Activated CD8-positive, alpha-beta memory T cell treated with anti-CD3 and anti-CD28 coated beads for 36 hours (primary cell): Measurements from ENCODE around the gene MYCBP2. TPM values are rescaled to one million over a fixed set of nuclear protein-coding genes. Genes with fewer than 3 reads are reported as not detected.
"Not testable (repeated sequence)": the region's sequence is repeated elsewhere in the genome, so short reads cannot be mapped to it uniquely, and the experiment has no call there.

Experiments
- CTCF ChIA-PET: fragments of 350-600 bp; sonication (Branson Sonifier 250); formaldehyde crosslinking; loops from one replicate; lab custom pipeline; 2021; ENCODE audit warnings: antibody characterized with exemption; lab: Charles Lee
- POLR2A ChIA-PET: fragments of 350-600 bp; sonication (Branson Sonifier 250); formaldehyde crosslinking; loops from one replicate; lab custom pipeline; 2021; ENCODE audit warnings: antibody characterized with exemption; lab: Charles Lee
- total RNA-seq, 2 experiments: library from RNA; stranded (reverse); gene quantifications; one replicate each; pipeline ENCODE4 v1.2.3, GENCODE V29; 2021

The MYCBP2 gene
- total RNA-seq, 2 experiments from 2014 or later: 100 to 102 TPM

- CTCF ChIA-PET: interaction anchor here (1.4 kb wide), 1 partner anchor 167 kb away, joined by 3 read pairs; no protein-coding TSS in a partner anchor
- POLR2A ChIA-PET: no interaction called here
These were observed 16.7 kb downstream of the MYCBP2 start for GRCh38 chr13:77310161-77310560.

DNA sequence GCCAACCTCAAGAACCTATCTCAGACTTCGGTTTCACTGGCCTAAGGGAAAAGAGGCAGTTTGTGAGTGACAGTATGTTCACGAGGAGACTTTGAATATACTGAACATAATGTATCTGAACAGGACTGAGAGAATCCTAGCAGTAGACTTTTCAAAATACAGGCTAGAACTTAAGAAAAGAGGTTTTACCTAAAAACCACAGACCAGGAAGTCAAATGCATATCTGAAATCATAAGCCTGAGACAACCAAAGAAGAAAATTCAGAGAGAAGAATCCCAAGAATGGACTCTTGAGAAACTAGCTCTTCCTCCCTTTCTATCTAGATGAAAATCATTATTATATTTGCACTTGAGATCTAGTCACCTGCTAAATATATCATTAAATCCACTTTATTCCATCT, 17.6 kb downstream of the MYCBP2 start:
- ChIA-PET POLR2A (no interaction called here), CTCF (no interaction called here)

GRCh38 chr13:77306458-77306857, 20.4 kb downstream of the MYCBP2 start:
- POLR2A ChIA-PET: no interaction called here
- CTCF ChIA-PET: no interaction called here

- ChIA-PET CTCF (no interaction called here), POLR2A (no interaction called here)
These were observed 21.6 kb downstream of the MYCBP2 start for GRCh38 chr13:77305266-77305665.

GRCh38 chr13:77300176-77301037, 26.5 kb downstream of the MYCBP2 start:
- ChIA-PET CTCF (no interaction called here), POLR2A (no interaction called here)

DNA sequence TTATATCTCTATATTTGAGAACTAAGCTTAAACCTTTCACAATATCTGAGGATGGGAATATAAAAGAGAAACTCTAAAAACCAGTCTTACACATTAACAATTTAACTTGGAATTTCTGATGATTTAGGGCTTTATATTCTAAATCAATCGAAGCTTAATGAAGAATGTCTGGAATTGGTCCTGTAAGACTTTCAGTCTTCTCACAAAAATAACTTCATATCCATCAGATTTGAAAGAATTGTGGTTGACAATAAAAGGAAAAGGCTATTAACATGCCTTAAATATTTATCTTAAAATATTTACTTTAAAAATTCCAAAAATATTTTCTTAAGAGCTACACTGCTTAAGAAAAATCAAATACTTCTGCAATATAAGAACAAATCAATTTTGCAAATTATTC, 27.3 kb downstream of the MYCBP2 start:
- POLR2A ChIA-PET: no interaction called here
- CTCF ChIA-PET: no interaction called here

- ChIA-PET POLR2A (no interaction called here), CTCF (no interaction called here)
These were observed 28.5 kb downstream of the MYCBP2 start for GRCh38 chr13:77298426-77298825.

DNA sequence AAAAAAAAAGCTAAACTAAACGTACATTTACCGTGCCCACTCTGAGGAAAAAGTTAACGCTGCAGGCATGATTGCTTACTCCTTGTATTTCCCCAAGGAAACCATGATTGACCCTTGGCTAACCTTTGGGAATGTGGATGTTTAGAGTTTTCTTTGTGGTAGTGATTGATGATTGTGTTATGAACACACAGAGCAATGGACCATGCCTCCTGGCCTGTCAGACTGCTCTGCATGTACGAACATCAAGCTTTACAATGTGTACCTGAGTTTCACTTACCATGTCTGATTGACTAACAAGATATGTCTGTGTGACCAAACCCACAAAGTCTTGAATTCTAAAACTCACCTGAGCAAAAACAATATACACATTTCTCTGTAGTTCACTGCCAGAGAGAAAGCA, 35.1 kb downstream of the MYCBP2 start:
- CTCF ChIA-PET: interaction anchor here (1.0 to 1.3 kb wide), 2 partner anchors 12 to 187 kb away, joined by 3 to 5 read pairs; no protein-coding TSS in a partner anchor

DNA sequence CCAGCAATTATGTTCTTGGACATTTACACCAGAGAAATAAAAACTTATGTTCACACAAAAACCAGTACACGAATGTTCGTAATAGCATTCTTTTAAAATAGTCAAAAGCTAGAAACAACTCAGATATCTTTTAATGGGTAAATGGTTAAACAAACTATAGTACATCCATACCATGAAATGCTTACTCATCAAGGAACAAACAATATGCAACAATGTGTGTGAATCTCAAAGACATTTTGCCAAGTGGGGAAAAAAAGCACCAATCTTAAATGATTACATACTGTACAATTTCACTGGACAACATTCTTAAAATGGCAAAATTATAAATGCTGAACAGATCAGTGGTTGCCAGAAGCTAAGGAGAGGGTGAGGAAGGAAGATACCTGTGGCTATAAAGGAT, 36.6 kb downstream of the MYCBP2 start:
- ChIA-PET CTCF (interaction anchor here (1.3 kb wide), 1 partner anchor 188 kb away, joined by 3 read pairs; no protein-coding TSS in a partner anchor), POLR2A (interaction anchor here (2.6 kb wide), 1 partner anchor 36 kb away, joined by 11 read pairs; the partner anchor contains the start of gene MYCBP2)

More for the DNA sequence above, 35.1 kb downstream of the MYCBP2 start:
- POLR2A ChIA-PET: interaction anchor here (1.7 to 2.6 kb wide), 2 partner anchors 34 to 37 kb away, joined by 4 to 11 read pairs; partner anchors contain the start of gene MYCBP2

GRCh38 chr13:77289851-77290250, 37.0 kb downstream of the MYCBP2 start:
- CTCF ChIA-PET: no interaction called here
- POLR2A ChIA-PET: interaction anchor here (2.6 kb wide), 1 partner anchor 36 kb away, joined by 11 read pairs; the partner anchor contains the start of gene MYCBP2

GRCh38 chr13:77285632-77286031, 41.3 kb downstream of the MYCBP2 start:
- CTCF ChIA-PET: not testable (repeated sequence)

DNA sequence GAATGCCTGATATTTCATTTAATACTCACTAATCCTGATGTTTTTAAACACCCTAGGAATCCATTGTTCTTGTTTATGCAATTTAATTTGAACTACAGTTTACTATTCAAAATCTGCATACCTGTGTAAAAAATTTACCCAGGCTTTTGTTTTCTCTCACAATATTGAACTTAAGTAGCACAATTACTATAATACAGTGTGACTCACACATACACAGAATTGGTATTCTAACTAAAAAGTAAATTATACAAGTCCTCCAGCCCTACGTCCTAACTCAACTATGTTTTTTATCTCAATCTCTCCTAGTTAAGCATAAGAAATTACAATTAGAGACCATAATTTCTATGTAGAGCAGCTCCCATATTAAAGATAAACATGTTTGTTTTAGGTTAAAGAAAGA, 41.8 kb downstream of the MYCBP2 start:
- ChIA-PET CTCF (no interaction called here), POLR2A (no interaction called here)

More at GRCh38 chr13:77285632-77286031, 41.3 kb downstream of the MYCBP2 start:
- POLR2A ChIA-PET: not testable (repeated sequence)

DNA sequence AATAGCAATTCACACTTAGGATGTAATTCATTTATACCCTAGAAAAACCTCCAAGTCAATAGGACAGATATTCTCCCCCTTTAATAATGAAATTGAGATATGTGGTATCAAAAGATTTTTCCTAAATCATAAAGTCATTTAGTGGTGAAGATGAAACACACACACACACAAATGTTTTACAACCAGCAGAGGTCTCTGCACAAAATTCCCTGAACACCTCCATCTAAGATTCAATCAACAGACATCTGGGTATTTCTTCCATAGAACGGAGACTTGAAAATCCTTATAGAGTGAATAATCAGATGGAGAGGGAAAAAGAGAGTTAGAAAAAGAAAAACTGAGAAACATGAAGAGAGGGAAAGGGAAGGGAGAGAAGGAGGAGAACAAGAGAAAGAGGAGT, 52.8 kb downstream of the MYCBP2 start:
- ChIA-PET POLR2A (no interaction called here), CTCF (interaction anchor here (0.6 kb wide), 1 partner anchor 153 kb away, joined by 3 read pairs; no protein-coding TSS in a partner anchor)

DNA sequence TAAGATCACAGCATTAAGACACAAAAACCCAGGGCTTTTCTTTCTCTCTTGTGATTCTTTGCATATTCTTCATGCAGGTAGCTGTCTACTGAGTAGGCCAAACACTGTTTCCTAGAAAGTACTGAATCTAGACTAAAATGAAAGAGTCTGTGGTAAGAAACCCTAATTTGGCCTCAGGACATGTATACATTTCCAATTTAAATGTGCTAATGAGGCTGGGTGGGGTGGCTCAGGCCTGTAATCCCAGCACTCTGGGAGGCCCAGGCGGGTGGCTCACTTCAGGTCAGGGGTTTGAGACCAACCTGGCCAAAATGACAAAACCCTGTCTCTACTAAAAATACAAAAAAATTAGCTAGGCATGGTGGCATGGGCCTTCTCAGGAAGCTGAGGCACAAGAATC, 57.8 kb downstream of the MYCBP2 start:
- CTCF ChIA-PET: no interaction called here
- POLR2A ChIA-PET: no interaction called here

- ChIA-PET POLR2A (no interaction called here), CTCF (no interaction called here)
These were observed 59.5 kb downstream of the MYCBP2 start for GRCh38 chr13:77267362-77267761.

DNA sequence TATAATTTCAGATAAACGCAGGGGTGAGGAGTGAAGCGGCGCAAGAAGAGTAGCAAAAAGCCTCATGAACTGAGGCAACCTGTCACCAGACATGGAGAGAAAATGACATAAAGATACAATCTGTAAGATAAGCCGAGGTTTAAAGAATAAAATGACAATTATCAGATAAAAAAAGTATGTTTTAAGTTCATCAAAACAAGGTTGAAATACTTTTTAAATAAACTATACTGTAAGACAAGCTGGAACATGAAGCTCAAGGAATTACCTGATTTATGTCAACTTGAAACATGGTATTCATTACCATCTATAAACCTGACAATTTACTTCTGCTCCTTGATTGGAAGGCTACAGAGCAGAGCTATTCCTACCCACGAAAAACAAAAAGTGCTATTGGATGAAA, 61.6 kb downstream of the MYCBP2 start:
- CTCF ChIA-PET: no interaction called here
- POLR2A ChIA-PET: no interaction called here

- CTCF ChIA-PET: no interaction called here
- POLR2A ChIA-PET: no interaction called here
These were observed 64.7 kb downstream of the MYCBP2 start for GRCh38 chr13:77262198-77262597.

GRCh38 chr13:77250975-77251374, 75.9 kb downstream of the MYCBP2 start:
- POLR2A ChIA-PET: no interaction called here
- CTCF ChIA-PET: no interaction called here

- CTCF ChIA-PET, POLR2A ChIA-PET: not testable (repeated sequence)
These were observed 81.7 kb downstream of the MYCBP2 start for GRCh38 chr13:77245224-77245623.

DNA sequence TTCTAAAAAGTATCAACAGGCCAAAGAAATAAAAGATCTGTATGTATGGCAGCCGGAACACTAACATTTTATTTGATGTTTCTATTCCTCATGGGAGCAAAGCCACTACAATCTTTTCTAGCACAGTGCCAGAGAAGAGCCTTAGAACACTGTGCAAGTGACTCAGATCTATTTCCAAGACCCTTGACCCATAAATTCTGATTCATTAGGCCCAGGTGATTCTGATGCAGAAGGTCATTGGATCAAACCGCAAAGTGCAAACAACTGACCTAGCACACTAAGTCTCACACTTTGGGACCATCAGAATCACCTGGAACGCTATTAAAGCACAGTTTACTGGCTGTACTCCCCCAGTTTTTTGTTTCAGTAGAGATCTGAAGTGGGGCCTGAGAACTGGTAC, 87.6 kb downstream of the MYCBP2 start:
- ChIA-PET POLR2A (no interaction called here), CTCF (no interaction called here)
